Lung (tissue), 12 donors: ENCODE measurements around the gene PTPRU. TPM values are rescaled to one million over a fixed set of nuclear protein-coding genes. Genes with fewer than 3 reads are reported as not detected.
"Not testable (repeated sequence)": the region's sequence is repeated elsewhere in the genome, so short reads cannot be mapped to it uniquely, and the experiment has no call there.

Experiments
- ATAC-seq: fragments of 200-7000 bp; cut with Tn5 transposase; one replicate; pipeline ENCODE4 v1.9.1; 2020; ENCODE audit warnings: moderate number of reproducible peaks; ENCODE audit not compliant: insufficient read depth, low FRiP score
- DNase-seq, 3 donors: peaks; one replicate each; pipeline ENCODE4 v3.0.0-alpha.2; 2013 to 2017
- H3K27ac ChIP-seq, 2 donors: one replicate each; pipeline ENCODE4 v1.5.1; 2013; ENCODE audit warnings: mild to moderate bottlenecking in 2 of 2, moderate library complexity in 2 of 2, control low read depth in 1 of 2, inconsistent platforms in 1 of 2, low read depth in 1 of 2, low read length in 1 of 2
- H3K27me3 ChIP-seq, 3 donors: one replicate each; pipeline ENCODE4 v1.5.1; 2013; ENCODE audit warnings: low read length in 2 of 3; ENCODE audit not compliant: control insufficient read depth in 3 of 3, insufficient read depth in 3 of 3
- H3K36me3 ChIP-seq, 4 donors: one replicate each; pipeline ENCODE4 v1.5.1; 2013; ENCODE audit warnings: low read length in 4 of 4, mild to moderate bottlenecking in 1 of 4, moderate library complexity in 1 of 4; ENCODE audit not compliant: control insufficient read depth in 4 of 4, insufficient read depth in 4 of 4
- H3K4me1 ChIP-seq, 5 donors: one replicate each; pipeline ENCODE4 v1.5.1; 2013; ENCODE audit warnings: low read length in 5 of 5, mild to moderate bottlenecking in 2 of 5, moderate library complexity in 1 of 5; ENCODE audit not compliant: control insufficient read depth in 5 of 5, insufficient read depth in 5 of 5
- H3K4me3 ChIP-seq: one replicate; pipeline ENCODE4 v1.5.1; 2013; ENCODE audit warnings: mild to moderate bottlenecking, control low read depth, moderate library complexity
- H3K9ac ChIP-seq, 2 donors: one replicate each; pipeline ENCODE4 v1.5.1; 2013; ENCODE audit warnings: low read length in 2 of 2, control low read depth in 1 of 2; ENCODE audit not compliant: insufficient read depth in 1 of 2
- H3K9me3 ChIP-seq, 4 donors: one replicate each; pipeline ENCODE4 v1.5.1; 2013; ENCODE audit warnings: low read length in 3 of 4, mild to moderate bottlenecking in 1 of 4, moderate library complexity in 1 of 4; ENCODE audit not compliant: control insufficient read depth in 4 of 4, insufficient read depth in 3 of 4
- CTCF ChIP-seq: IDR thresholded peaks from 2 replicates; pipeline ENCODE4 v1.5.1; 2012; ENCODE audit warnings: mild to moderate bottlenecking; ENCODE audit errors: control extremely low read depth, extremely low read depth
- WGBS, 2 donors: extraction: QIAGEN DNeasy Blood & Tissue Kit; methylation state at CpG; one replicate each; pipeline ENCODE4 v1.1.7; 2013; 5-methylcytosine and 5-hydroxymethylcytosine counted together
- polyA plus RNA-seq, 2 donors: library from polyadenylated mRNA; stranded (reverse); fragments of 200-250 nt; gene quantifications; one replicate each; pipeline ENCODE4 v1.2.1, GENCODE V29; 2013
- total RNA-seq, 2 donors: library from RNA; depleted of rRNA in 1 of 2; stranded (reverse); fragments of >200 nt in 1 of 2; gene quantifications; one replicate each; pipeline ENCODE4 v1.2.1, GENCODE V29; 2014 to 2021
- donor health status: control.
- donor health status: control.
- donor health status: Bipolar disorder and iron deficiency.
- donor health status: healthy.
- donor health status: DM: yes; HTN: yes; CAD: no.

Gene PTPRU
- total and polyA plus RNA-seq, 4 donors: 22.6 to 55.3 (median 32.9) TPM

GRCh38 chr1:29218223-29218622, 18.1 kb upstream of the PTPRU start:
- Histone ChIP-seq H3K9me3 (no peaks in the 10 kb centered on the region), H3K27ac (no peak overlapping the region), H3K4me3 (no peak overlapping the region), H3K27me3 (no peaks in the 10 kb centered on the region), H3K9ac (no peak overlapping the region), H3K4me1 (no peaks in the 10 kb centered on the region), H3K36me3 (peaks cover 4 to 26% (median 16%) of the 10 kb centered on the region in 4 donors)
- ATAC-seq (no peak), DNase-seq (no peak)
- TF ChIP-seq CTCF: no peak
- 44 to 72% methylated on average over 2 of the region's 2 CpGs for WGBS, 2 donors

GRCh38 chr1:29221296-29221695, 15.0 kb upstream of the PTPRU start:
- Histone ChIP-seq H3K27ac (no peak overlapping the region), H3K9me3 (no peaks in the 10 kb centered on the region), H3K9ac (no peak overlapping the region), H3K36me3 (peaks cover 0 to 16% (median 7%) of the 10 kb centered on the region in 4 donors), H3K4me1 (no peaks in the 10 kb centered on the region), H3K27me3 (no peaks in the 10 kb centered on the region), H3K4me3 (no peak overlapping the region)
- DNase-seq (no peak), ATAC-seq (no peak)
- WGBS, 2 donors: 93 to 98% methylated on average over 3 of the region's 3 CpGs
- TF ChIP-seq CTCF: no peak

DNA sequence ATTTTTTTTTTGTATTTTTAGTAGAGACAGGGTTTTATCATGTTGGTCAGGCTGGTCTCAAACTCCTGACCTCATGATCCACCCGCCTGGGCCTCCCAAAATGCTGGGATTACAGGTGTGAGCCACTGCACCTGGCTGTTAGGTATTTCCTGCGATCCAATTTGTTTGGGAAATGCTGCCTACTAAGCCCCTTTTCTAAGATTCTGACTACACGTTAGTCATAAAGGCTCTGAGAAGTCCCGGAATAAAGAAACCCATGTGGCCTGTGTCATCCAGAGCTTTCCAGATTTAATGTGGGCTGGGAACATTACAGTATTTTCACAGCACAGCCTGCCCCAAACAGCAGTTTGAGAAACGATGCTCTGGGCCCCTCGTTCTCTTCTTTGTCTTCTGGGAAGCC, 14.1 kb upstream of the PTPRU start:
- 89 to 93% methylated on average over 6 of the region's 6 CpGs for WGBS, 2 donors
- DNase-seq, H3K9me3 ChIP-seq, H3K9ac ChIP-seq, H3K27ac ChIP-seq, H3K27me3 ChIP-seq, H3K4me3 ChIP-seq, H3K4me1 ChIP-seq, ATAC-seq: not testable (repeated sequence)
- peaks cover 0 to 16% (median 7%) of the 10 kb centered on the region in 4 donors for H3K36me3 ChIP-seq

- peaks cover 0 to 16% (median 8%) of the 10 kb centered on the region in 4 donors for H3K36me3 ChIP-seq
- H3K9ac ChIP-seq: no peak overlapping the region
- WGBS, 2 donors: 80 to 93% methylated on average over 1 of the region's 1 CpG
- H3K4me3 ChIP-seq: no peak overlapping the region
- ATAC-seq: no peak
- no peak for DNase-seq
- no peaks in the 10 kb centered on the region for H3K9me3 ChIP-seq
- no peak overlapping the region for H3K27ac ChIP-seq
- no peak for TF ChIP-seq CTCF
- H3K4me1 ChIP-seq: no peaks in the 10 kb centered on the region
- H3K27me3 ChIP-seq: no peaks in the 10 kb centered on the region
Observed at GRCh38 chr1:29222686-29223085, 13.6 kb upstream of the PTPRU start.
